ENCODE measurements around the gene FCHSD1. TPM values are rescaled to one million over a fixed set of nuclear protein-coding genes. Genes with fewer than 3 reads are reported as not detected.
A peak's percentile ranks its signal among the peaks of the same experiment; 100 is the strongest.

Gene FCHSD1
- total RNA-seq, 6 donors from 2014 or later: 10.2 to 106 (median 32.7) TPM

- no peak overlapping the region for H3K27ac ChIP-seq
- no peak for DNase-seq
- no peaks in the 10 kb centered on the region for H3K27me3 ChIP-seq
- ATAC-seq (ENCODE audit: low FRiP score in 2 of 2): no peak
- peaks cover 0 to 58% (median 30%) of the 10 kb centered on the region in 4 donors for H3K36me3 ChIP-seq
- TF ChIP-seq, protein P1, sequence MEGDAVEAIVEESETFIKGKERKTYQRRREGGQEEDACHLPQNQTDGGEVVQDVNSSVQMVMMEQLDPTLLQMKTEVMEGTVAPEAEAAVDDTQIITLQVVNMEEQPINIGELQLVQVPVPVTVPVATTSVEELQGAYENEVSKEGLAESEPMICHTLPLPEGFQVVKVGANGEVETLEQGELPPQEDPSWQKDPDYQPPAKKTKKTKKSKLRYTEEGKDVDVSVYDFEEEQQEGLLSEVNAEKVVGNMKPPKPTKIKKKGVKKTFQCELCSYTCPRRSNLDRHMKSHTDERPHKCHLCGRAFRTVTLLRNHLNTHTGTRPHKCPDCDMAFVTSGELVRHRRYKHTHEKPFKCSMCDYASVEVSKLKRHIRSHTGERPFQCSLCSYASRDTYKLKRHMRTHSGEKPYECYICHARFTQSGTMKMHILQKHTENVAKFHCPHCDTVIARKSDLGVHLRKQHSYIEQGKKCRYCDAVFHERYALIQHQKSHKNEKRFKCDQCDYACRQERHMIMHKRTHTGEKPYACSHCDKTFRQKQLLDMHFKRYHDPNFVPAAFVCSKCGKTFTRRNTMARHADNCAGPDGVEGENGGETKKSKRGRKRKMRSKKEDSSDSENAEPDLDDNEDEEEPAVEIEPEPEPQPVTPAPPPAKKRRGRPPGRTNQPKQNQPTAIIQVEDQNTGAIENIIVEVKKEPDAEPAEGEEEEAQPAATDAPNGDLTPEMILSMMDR (IDR thresholded peaks at IDR 0.05): no peak
- no peak for TF ChIP-seq POLR2AphosphoS5 (IDR thresholded peaks at IDR 0.05)
- no peak for TF ChIP-seq POLR2A (IDR thresholded peaks at IDR 0.05)
- no peak for TF ChIP-seq EP300 (IDR thresholded peaks at IDR 0.05)
- H3K4me1 ChIP-seq: peaks cover 5 to 14% (median 13%) of the 10 kb centered on the region in 4 donors
- no peaks in the 10 kb centered on the region for H3K9me3 ChIP-seq
- H3K4me3 ChIP-seq: no peak overlapping the region
- WGBS, 2 donors: 29 to 81% methylated on average over 1 to 2 of the region's 2 CpGs
Measured at GRCh38 chr5:141654298-141654697, 3.1 kb upstream of the FCHSD1 start.

- H3K9me3 ChIP-seq: no peaks in the 10 kb centered on the region
Measured at GRCh38 chr5:141651728-141652105, 499 bp upstream of the FCHSD1 start.

GRCh38 chr5:141649972-141650371, 1.2 kb downstream of the FCHSD1 start:
- Histone ChIP-seq H3K36me3 (peaks cover 0 to 43% (median 25%) of the 10 kb centered on the region in 4 donors), H3K4me1 (peaks cover 5 to 14% (median 13%) of the 10 kb centered on the region in 4 donors), H3K27me3 (no peaks in the 10 kb centered on the region), H3K9me3 (no peaks in the 10 kb centered on the region), H3K4me3 (no peak overlapping the region), H3K27ac (no peak overlapping the region)
- DNase-seq (no peak), ATAC-seq (ENCODE audit: low FRiP score in 2 of 2) (no peak)
- TF ChIP-seq POLR2AphosphoS5 (IDR thresholded peaks at IDR 0.05): no peak
- TF ChIP-seq POLR2A (IDR thresholded peaks at IDR 0.05): no peak
- no peak for TF ChIP-seq EP300 (IDR thresholded peaks at IDR 0.05)
- TF ChIP-seq, protein P1 (IDR thresholded peaks at IDR 0.05): no peak

More at GRCh38 chr5:141651728-141652105, 499 bp upstream of the FCHSD1 start:
- DNase-seq (no peak), ATAC-seq (ENCODE audit: low FRiP score in 2 of 2) (no peak)
- no peaks in the 10 kb centered on the region for H3K27me3 ChIP-seq
- peaks cover 5 to 14% (median 13%) of the 10 kb centered on the region in 4 donors for H3K4me1 ChIP-seq
- H3K4me3 ChIP-seq: peak overlapping the region; percentile 46 to 71 (median 60)
- TF ChIP-seq EP300 (IDR thresholded peaks at IDR 0.05) (no peak), POLR2A (IDR thresholded peaks at IDR 0.05) (no peak), POLR2AphosphoS5 (IDR thresholded peaks at IDR 0.05) (no peak)
- TF ChIP-seq, protein P1 (IDR thresholded peaks at IDR 0.05): no peak
- peak overlapping the region; percentile 19 to 78 (median 73) for H3K27ac ChIP-seq
- peaks cover 0 to 43% (median 32%) of the 10 kb centered on the region in 4 donors for H3K36me3 ChIP-seq
- 55 to 60% methylated on average over 9 of the region's 9 CpGs for WGBS, 2 donors

DNA sequence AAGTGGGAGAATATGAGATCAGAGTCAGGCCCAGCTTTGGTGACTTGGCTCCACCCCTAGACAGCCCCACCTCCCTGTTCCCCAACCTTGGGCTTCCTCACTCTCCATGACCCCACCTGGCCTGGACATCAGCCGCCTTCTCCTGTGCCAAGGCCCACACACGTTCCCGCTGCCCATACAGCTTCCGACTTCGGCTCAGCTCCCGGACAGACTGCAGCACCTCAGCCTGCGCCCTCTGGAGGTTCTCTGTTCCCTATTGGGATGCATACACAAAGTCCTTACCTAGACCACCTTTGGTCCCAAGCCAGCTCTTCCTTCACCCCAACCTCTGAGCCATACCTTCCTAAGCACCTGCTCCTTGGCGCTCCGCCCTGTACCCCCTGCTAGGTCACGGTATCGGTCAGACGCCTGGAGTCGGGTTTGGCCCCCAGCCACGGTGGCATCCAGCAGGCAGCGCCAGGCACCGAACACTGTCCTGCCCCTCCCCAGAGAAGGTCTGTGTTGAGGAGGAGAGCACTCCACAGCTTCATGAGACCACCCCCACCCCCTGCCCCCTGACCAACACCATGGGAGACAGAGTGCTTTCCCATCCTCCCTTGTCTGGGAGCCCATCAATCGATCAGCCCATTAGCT, 2.0 kb downstream of the FCHSD1 start:
- H3K9me3 ChIP-seq: no peaks in the 10 kb centered on the region
- no peak for ATAC-seq (ENCODE audit: low FRiP score in 2 of 2)
- no peak overlapping the region for H3K27ac ChIP-seq
- no peaks in the 10 kb centered on the region for H3K27me3 ChIP-seq
- 93 to 97% methylated on average over 16 to 17 of the region's 17 CpGs for WGBS, 2 donors
- no peak overlapping the region for H3K4me3 ChIP-seq
- H3K36me3 ChIP-seq: peaks cover 0 to 46% (median 27%) of the 10 kb centered on the region in 4 donors
- TF ChIP-seq EP300 (IDR thresholded peaks at IDR 0.05) (no peak), POLR2AphosphoS5 (IDR thresholded peaks at IDR 0.05) (no peak), POLR2A (IDR thresholded peaks at IDR 0.05) (no peak)
- TF ChIP-seq, protein P1 (IDR thresholded peaks at IDR 0.05): no peak
- peak in 1 of 2 donors; percentile 58 for DNase-seq
- H3K4me1 ChIP-seq: peaks cover 5 to 14% (median 13%) of the 10 kb centered on the region in 4 donors

GRCh38 chr5:141647851-141648250, 3.4 kb downstream of the FCHSD1 start:
- Histone ChIP-seq H3K4me1 (peaks cover 5 to 14% (median 13%) of the 10 kb centered on the region in 4 donors), H3K4me3 (no peak overlapping the region), H3K27me3 (no peaks in the 10 kb centered on the region), H3K36me3 (peaks cover 0 to 45% (median 19%) of the 10 kb centered on the region in 4 donors), H3K27ac (no peak overlapping the region), H3K9me3 (no peaks in the 10 kb centered on the region)
- WGBS, 2 donors: 66 to 67% methylated on average over 2 to 3 of the region's 3 CpGs
- ATAC-seq (ENCODE audit: low FRiP score in 2 of 2) (no peak), DNase-seq (no peak)
- TF ChIP-seq POLR2A (IDR thresholded peaks at IDR 0.05): no peak
- TF ChIP-seq, protein P1 (IDR thresholded peaks at IDR 0.05): no peak
- TF ChIP-seq POLR2AphosphoS5 (IDR thresholded peaks at IDR 0.05): no peak
- no peak for TF ChIP-seq EP300 (IDR thresholded peaks at IDR 0.05)

Data from upper lobe of left lung (tissue), 6 donors.